Measurements from ENCODE around the gene PMP22.

DNA sequence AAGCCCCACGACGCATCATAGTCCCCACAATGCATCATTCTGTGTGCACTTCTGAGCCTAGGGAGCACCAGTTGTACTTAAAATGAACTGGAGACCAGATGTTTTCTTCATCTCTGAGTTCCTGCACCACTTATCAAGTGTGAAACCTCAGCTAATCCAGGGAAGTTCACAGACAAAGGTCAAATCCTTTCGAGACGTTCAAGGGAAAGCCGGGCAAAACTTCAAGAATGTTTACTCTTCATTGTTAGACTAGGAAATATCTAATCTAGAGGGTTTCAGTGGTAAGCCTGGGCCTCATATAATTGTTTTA lies 4.6 kb upstream of the PMP22 start:
- TF ChIP-seq, protein P1, sequence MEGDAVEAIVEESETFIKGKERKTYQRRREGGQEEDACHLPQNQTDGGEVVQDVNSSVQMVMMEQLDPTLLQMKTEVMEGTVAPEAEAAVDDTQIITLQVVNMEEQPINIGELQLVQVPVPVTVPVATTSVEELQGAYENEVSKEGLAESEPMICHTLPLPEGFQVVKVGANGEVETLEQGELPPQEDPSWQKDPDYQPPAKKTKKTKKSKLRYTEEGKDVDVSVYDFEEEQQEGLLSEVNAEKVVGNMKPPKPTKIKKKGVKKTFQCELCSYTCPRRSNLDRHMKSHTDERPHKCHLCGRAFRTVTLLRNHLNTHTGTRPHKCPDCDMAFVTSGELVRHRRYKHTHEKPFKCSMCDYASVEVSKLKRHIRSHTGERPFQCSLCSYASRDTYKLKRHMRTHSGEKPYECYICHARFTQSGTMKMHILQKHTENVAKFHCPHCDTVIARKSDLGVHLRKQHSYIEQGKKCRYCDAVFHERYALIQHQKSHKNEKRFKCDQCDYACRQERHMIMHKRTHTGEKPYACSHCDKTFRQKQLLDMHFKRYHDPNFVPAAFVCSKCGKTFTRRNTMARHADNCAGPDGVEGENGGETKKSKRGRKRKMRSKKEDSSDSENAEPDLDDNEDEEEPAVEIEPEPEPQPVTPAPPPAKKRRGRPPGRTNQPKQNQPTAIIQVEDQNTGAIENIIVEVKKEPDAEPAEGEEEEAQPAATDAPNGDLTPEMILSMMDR (IDR thresholded peaks at IDR 0.05; ENCODE audit: extremely low read depth in 1 of 2, insufficient read depth in 1 of 2, low read depth in 1 of 2, low read length in 2 of 2) = no peak
- no peak for TF ChIP-seq EZH2 (IDR thresholded peaks at IDR 0.05; ENCODE audit: borderline replicate concordance, low read depth, low read length, severe bottlenecking)
- TF ChIP-seq, protein P2, sequence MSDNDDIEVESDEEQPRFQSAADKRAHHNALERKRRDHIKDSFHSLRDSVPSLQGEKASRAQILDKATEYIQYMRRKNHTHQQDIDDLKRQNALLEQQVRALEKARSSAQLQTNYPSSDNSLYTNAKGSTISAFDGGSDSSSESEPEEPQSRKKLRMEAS (IDR thresholded peaks at IDR 0.05; ENCODE audit: insufficient read depth, insufficient read length) = no peak
- TF ChIP-seq FOS (IDR thresholded peaks at IDR 0.05; ENCODE audit: borderline replicate concordance, insufficient read depth, low read length) = no peak
- TF ChIP-seq POLR2A (IDR thresholded peaks at IDR 0.05; ENCODE audit: low read depth, low read length) = no peak
- no peak for TF ChIP-seq POLR2AphosphoS5 (IDR thresholded peaks at IDR 0.05; ENCODE audit: insufficient read depth, low read depth, low read length)
- TF ChIP-seq MYC (IDR thresholded peaks at IDR 0.05; ENCODE audit: low read depth, low read length) = no peak
- TF ChIP-seq JUN (IDR thresholded peaks at IDR 0.05; ENCODE audit: borderline replicate concordance, insufficient read depth, insufficient read length, low read depth) = no peak
